Muscle of back (tissue), 11 donors: ENCODE data around the gene RRM2. TPM values are rescaled to one million over a fixed set of nuclear protein-coding genes. Genes with fewer than 3 reads are reported as not detected.
"Not testable (repeated sequence)": the region's sequence is repeated elsewhere in the genome, so short reads cannot be mapped to it uniquely, and the experiment has no call there.

ENCODE experiments used
- DNase-seq, 3 donors: peaks; one replicate each; pipeline versions ENCODE4 v3.0.0 to v3.0.0-alpha.2; 2013
- polyA plus RNA-seq, 10 donors: library from polyadenylated mRNA; unstranded; fragments of 120-200 nt; gene quantifications; one replicate each; pipeline ENCODE4 v1.2.1, GENCODE V29; 2013; ENCODE audit not compliant: insufficient read length in 10 of 10

RRM2 gene
- polyA plus RNA-seq, 10 donors: 25.5 to 67.1 (median 43.1) TPM

- DNase-seq: no peak
Measured at GRCh38 chr2:10128420-10128819, 5.9 kb downstream of the RRM2 start.

GRCh38 chr2:10129490-10129889 lies 7.0 kb downstream of the RRM2 start:
- DNase-seq: no peak

- no peak for DNase-seq
Measured at GRCh38 chr2:10132043-10132575, 9.6 kb downstream of the RRM2 start.

GRCh38 chr2:10132596-10132995 lies 10.1 kb downstream of the RRM2 start:
- DNase-seq: no peak

- DNase-seq: no peak
Measured at GRCh38 chr2:10132996-10133647, 10.6 kb downstream of the RRM2 start.

- DNase-seq: no peak
Measured at GRCh38 chr2:10135296-10136089, 13.0 kb downstream of the RRM2 start.

GRCh38 chr2:10136101-10136934 lies 13.8 kb downstream of the RRM2 start:
- DNase-seq: no peak

GRCh38 chr2:10137053-10137843 lies 14.7 kb downstream of the RRM2 start:
- no peak for DNase-seq

GRCh38 chr2:10139536-10139935 lies 17.0 kb downstream of the RRM2 start:
- no peak for DNase-seq

GRCh38 chr2:10140841-10141610 lies 18.5 kb downstream of the RRM2 start:
- no peak for DNase-seq

GRCh38 chr2:10141736-10142639 lies 19.4 kb downstream of the RRM2 start:
- DNase-seq: no peak

GRCh38 chr2:10142640-10142965 lies 20.1 kb downstream of the RRM2 start:
- no peak for DNase-seq

GRCh38 chr2:10144771-10145518 lies 22.4 kb downstream of the RRM2 start:
- no peak for DNase-seq

GRCh38 chr2:10145519-10146357 lies 23.2 kb downstream of the RRM2 start:
- DNase-seq: no peak

- DNase-seq: no peak
Measured at GRCh38 chr2:10146366-10147005, 23.9 kb downstream of the RRM2 start.

GRCh38 chr2:10147050-10147660 lies 24.6 kb downstream of the RRM2 start:
- DNase-seq: not testable (repeated sequence)

- DNase-seq: no peak
Measured at GRCh38 chr2:10148268-10148667, 25.7 kb downstream of the RRM2 start.
